Erythroblast (primary cell): ENCODE measurements around the gene ZMYM1.
"Not testable (repeated sequence)": the region's sequence is repeated elsewhere in the genome, so short reads cannot be mapped to it uniquely, and the experiment has no call there.

Experiments
- GATA1 ChIP-seq: IDR thresholded peaks from 2 replicates; pipeline ENCODE4 v1.6.1; 2011; ENCODE audit warnings: low read depth, mild to moderate bottlenecking, control low read depth, low read length, moderate library complexity
- POLR2A ChIP-seq: IDR thresholded peaks from 2 replicates; pipeline ENCODE4 v1.6.1; 2011; ENCODE audit warnings: mild to moderate bottlenecking, low read length

GRCh38 chr1:35145892-35146549 is 66.8 kb downstream of the ZMYM1 start:
- not testable (repeated sequence) for TF ChIP-seq POLR2A, GATA1
